Prostate gland (tissue), 2 donors: ENCODE data around the gene RNF144B.

ENCODE experiments used
- POLR2A ChIP-seq: fragments of 450-650 bp; IDR thresholded peaks from one replicate; pipeline ENCODE4 v1.6.1; 2016; ENCODE audit warnings: antibody characterized with exemption, mild to moderate bottlenecking
- POLR2AphosphoS5 ChIP-seq: sonication (generic); formaldehyde crosslinking; IDR thresholded peaks from one replicate; pipeline ENCODE4 v1.6.1; 2017; ENCODE audit warnings: antibody characterized with exemption
- TF ChIP-seq, protein P1 (sequence below), 4 experiments: fragments of 200-600 bp in 2 of 4; fragments of 450-650 bp in 2 of 4; sonication (generic) in 2 of 4; IDR thresholded peaks; 1 replicate in 3 of 4; 2 replicates in 1 of 4; pipeline ENCODE4 v1.5.1; 2016 to 2019; ENCODE audit warnings: antibody characterized with exemption in 4 of 4, mild to moderate bottlenecking in 2 of 4, moderate library complexity in 2 of 4

DNA sequence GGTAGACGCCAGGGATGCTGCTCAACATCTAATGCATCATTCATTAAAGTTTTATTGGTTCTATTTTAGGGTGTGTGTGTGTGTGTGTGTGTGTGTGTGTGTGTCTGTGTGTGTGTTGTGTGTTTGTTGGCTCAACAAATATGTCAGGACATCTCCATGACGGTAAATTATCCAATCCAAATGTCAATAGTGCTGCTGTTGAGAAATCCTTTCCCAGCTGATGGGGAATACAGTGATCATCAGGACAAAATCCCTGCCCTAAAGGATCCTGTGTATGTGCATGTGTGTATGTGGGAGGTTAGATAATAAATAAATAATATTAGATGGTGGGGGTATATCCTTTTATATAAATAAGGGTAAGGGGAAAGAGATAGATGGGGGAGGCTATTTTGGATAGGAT, 59.6 kb downstream of the RNF144B start:
- TF ChIP-seq, protein P1, sequence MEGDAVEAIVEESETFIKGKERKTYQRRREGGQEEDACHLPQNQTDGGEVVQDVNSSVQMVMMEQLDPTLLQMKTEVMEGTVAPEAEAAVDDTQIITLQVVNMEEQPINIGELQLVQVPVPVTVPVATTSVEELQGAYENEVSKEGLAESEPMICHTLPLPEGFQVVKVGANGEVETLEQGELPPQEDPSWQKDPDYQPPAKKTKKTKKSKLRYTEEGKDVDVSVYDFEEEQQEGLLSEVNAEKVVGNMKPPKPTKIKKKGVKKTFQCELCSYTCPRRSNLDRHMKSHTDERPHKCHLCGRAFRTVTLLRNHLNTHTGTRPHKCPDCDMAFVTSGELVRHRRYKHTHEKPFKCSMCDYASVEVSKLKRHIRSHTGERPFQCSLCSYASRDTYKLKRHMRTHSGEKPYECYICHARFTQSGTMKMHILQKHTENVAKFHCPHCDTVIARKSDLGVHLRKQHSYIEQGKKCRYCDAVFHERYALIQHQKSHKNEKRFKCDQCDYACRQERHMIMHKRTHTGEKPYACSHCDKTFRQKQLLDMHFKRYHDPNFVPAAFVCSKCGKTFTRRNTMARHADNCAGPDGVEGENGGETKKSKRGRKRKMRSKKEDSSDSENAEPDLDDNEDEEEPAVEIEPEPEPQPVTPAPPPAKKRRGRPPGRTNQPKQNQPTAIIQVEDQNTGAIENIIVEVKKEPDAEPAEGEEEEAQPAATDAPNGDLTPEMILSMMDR (IDR thresholded peaks at IDR 0.05): no peak
- no peak for TF ChIP-seq POLR2AphosphoS5
- no peak for TF ChIP-seq POLR2A
